HS-5 (cell line): ENCODE results near the gene MFSD1.
"Not testable (repeated sequence)": the region's sequence is repeated elsewhere in the genome, so short reads cannot be mapped to it uniquely, and the experiment has no call there.

ENCODE experiments used
- DNase-seq: peaks from one replicate; pipeline ENCODE4 v3.0.0-alpha.2; 2012; ENCODE audit warnings: low read depth

The MFSD1 gene

GRCh38 chr3:158776531-158776930 lies 25.3 kb upstream of the MFSD1 start:
- no peak for DNase-seq

GRCh38 chr3:158777161-158777873 lies 24.5 kb upstream of the MFSD1 start:
- DNase-seq, result no peak

GRCh38 chr3:158780766-158781165 lies 21.1 kb upstream of the MFSD1 start:
- DNase-seq, result no peak

GRCh38 chr3:158781191-158781590 lies 20.7 kb upstream of the MFSD1 start:
- DNase-seq, result no peak

GRCh38 chr3:158781849-158782248 lies 20.0 kb upstream of the MFSD1 start:
- DNase-seq, result no peak

GRCh38 chr3:158782283-158782989 lies 19.4 kb upstream of the MFSD1 start:
- no peak for DNase-seq

- no peak for DNase-seq
Observed at GRCh38 chr3:158783051-158783450, 18.8 kb upstream of the MFSD1 start.

GRCh38 chr3:158785972-158786371 lies 15.9 kb upstream of the MFSD1 start:
- no peak for DNase-seq

GRCh38 chr3:158788446-158788845 lies 13.4 kb upstream of the MFSD1 start:
- no peak for DNase-seq

- no peak for DNase-seq
Observed at GRCh38 chr3:158789592-158789991, 12.3 kb upstream of the MFSD1 start.

GRCh38 chr3:158790901-158791589 lies 10.8 kb upstream of the MFSD1 start:
- DNase-seq, result no peak

GRCh38 chr3:158791590-158791920 lies 10.3 kb upstream of the MFSD1 start:
- not testable (repeated sequence) for DNase-seq

- peak; percentile 82 for DNase-seq
Observed at GRCh38 chr3:158792709-158793108, 9.1 kb upstream of the MFSD1 start.

- no peak for DNase-seq
Observed at GRCh38 chr3:158794206-158794605, 7.6 kb upstream of the MFSD1 start.

- DNase-seq, result no peak
Observed at GRCh38 chr3:158794936-158795518, 6.8 kb upstream of the MFSD1 start.

GRCh38 chr3:158801201-158801600 lies 653 bp upstream of the MFSD1 start:
- DNase-seq, result no peak

GRCh38 chr3:158802409-158803268 lies 785 bp downstream of the MFSD1 start:
- no peak for DNase-seq

GRCh38 chr3:158804441-158804840 lies 2.6 kb downstream of the MFSD1 start:
- no peak for DNase-seq

GRCh38 chr3:158808697-158809096 lies 6.8 kb downstream of the MFSD1 start:
- peak; percentile 78 for DNase-seq

- DNase-seq, result no peak
Observed at GRCh38 chr3:158809642-158810041, 7.8 kb downstream of the MFSD1 start.

GRCh38 chr3:158810823-158811724 lies 9.2 kb downstream of the MFSD1 start:
- no peak for DNase-seq
